ENCODE results near the gene CENPP. TPM values are rescaled to one million over a fixed set of nuclear protein-coding genes. Genes with fewer than 3 reads are reported as not detected.
A peak's percentile ranks its signal among the peaks of the same experiment; 100 is the strongest.

CENPP gene
- total RNA-seq, 1 experiment from 2014 or later = 5.8 TPM

DNA sequence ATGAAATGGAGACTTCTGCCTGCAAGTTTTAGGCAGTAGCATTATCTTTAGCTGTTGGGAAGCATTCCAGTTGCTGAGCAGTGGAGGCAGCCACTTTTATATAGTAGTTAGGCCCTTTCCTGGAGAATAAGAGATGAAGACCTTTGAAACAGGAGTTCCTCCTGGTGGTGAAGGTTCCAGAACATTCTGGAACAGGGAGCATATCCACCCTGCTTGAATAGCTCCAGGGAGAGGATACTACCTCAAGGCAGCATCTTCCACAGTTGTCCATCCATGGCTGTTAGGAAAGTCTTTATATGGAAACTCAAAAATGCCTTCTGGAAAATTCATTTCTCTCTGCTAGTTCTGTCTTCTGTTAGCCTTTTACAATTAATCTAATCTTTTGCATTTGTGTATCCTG is 153.6 kb downstream of the CENPP start:
- no peak for DNase-seq (ENCODE audit: low spot score)

DNA sequence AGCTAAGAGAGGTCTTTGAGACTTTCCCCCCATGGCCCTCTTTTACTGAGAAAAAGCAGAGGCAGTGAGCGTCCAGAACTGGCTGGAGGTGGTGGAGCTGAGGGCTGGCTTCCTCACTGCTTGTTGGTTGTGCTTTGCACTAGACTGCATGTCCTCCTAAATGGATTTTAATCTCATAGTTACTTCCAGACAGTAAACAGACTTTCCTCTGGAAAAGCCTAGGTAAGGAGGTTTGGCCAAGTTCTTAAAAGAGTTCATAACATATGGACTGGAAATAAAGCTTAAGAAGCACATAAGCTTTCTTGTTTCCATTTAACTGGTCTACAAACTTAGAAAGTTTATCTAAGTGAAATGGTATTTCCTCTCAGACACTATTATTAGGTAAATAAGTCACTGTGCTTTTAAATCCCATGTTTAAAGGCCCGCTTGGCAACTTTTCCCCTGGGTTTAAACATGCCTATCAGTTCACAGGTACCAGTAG is 154.6 kb downstream of the CENPP start:
- DNase-seq (ENCODE audit: low spot score) = no peak

GRCh38 chr9:92480986-92481633 is 155.4 kb downstream of the CENPP start:
- no peak for DNase-seq (ENCODE audit: low spot score)

GRCh38 chr9:92482329-92482728 is 156.6 kb downstream of the CENPP start, which contains the start of gene ASPN:
TSS of gene ASPN (minus strand) at chr9:92482506.
- DNase-seq (ENCODE audit: low spot score) = no peak

DNA sequence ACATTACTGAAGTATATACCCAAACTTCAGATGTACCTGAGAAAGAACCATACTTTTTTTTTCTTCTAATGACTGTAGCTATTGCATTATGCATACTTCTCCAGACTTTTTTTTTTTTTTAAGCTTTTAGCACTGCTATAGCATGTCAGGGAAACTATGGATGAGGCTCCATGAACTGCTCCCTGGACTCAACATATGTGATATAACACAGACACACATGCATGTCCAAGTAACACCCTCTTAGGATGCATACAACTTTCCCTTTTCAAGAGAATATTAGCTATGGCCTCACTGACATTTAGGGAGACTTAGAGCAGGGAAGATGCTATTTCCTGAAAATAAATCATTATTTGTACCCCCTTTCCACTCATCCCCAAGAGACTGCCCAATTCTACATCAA is 157.1 kb downstream of the CENPP start:
- no peak for DNase-seq (ENCODE audit: low spot score)

GRCh38 chr9:92483627-92484545 is 158.1 kb downstream of the CENPP start:
- no peak for DNase-seq (ENCODE audit: low spot score)

DNA sequence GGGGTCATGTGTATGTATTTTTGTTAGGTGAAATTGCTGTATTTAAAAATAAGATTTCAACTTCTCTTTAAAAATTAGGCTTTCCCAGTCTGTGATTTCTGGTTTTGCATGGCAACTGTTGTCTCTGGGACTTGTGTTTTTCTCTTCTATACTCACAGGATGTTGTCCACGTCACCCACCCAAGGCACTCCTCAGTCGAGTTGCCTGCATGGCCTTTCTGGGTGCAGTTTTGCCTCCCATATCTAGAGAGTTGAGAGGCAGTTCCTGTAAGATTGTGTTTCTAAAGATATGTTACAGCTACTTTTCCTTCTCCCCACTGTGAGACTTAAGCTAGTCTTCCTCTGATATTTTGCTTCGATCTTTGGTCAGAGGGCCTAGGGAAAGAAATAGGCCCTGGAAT is 158.8 kb downstream of the CENPP start:
- DNase-seq (ENCODE audit: low spot score) = no peak

DNA sequence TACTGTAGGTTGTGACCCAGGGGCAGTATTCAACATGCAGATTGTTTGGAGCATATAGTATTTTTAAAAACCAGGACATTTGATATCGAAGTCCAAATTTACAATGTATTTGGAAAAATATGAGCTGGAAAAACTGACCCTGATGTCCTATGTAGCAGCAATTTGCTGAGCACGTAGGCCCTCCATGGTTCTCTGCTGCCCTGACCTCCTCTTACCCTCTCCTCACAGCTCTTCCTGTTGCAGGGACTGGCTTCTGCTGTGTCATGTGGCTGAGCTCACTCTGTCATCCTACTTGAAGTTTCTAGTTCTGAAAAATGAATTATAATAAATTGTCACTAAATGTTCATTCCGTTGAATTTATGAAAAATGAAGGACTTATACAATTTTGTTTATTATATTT is 160.6 kb downstream of the CENPP start:
- no peak for DNase-seq (ENCODE audit: low spot score)

GRCh38 chr9:92488681-92489550 is 163.2 kb downstream of the CENPP start:
- DNase-seq (ENCODE audit: low spot score) = no peak

DNA sequence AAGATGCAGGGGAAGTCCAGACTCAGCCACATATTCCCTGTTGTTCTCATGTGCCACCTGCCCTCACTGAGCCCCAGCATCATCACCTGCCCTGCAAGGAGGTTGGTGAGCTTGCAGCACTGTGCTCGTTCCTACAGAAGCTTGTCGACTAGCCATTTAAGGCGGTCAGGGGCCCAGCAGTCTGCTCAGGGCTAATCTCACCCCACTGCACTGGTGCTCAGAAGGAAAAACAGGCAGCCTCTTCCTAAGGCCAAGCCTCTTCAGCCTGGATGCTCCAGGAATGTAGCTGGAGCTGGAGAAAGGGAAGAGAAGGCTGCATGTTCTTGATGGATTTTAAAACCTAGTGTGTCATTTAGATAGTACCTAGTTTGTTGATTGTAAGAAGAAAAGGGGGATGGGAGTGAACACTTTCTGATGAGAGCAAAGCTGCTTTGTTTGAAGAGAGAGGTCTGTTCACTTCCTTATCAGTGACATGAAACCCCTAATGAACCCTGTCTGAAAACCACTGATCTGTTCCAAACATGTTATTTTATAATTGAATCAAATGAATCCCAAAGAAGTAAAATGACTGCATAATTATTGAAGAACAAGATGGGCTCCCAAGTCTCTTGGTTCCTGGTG is 167.1 kb downstream of the CENPP start:
- no peak for DNase-seq (ENCODE audit: low spot score)

GRCh38 chr9:92493749-92494387 is 168.1 kb downstream of the CENPP start:
- no peak for DNase-seq (ENCODE audit: low spot score)

GRCh38 chr9:92494856-92495255 is 169.1 kb downstream of the CENPP start:
- no peak for DNase-seq (ENCODE audit: low spot score)

GRCh38 chr9:92496396-92497176 is 170.8 kb downstream of the CENPP start:
- DNase-seq (ENCODE audit: low spot score) = no peak

DNA sequence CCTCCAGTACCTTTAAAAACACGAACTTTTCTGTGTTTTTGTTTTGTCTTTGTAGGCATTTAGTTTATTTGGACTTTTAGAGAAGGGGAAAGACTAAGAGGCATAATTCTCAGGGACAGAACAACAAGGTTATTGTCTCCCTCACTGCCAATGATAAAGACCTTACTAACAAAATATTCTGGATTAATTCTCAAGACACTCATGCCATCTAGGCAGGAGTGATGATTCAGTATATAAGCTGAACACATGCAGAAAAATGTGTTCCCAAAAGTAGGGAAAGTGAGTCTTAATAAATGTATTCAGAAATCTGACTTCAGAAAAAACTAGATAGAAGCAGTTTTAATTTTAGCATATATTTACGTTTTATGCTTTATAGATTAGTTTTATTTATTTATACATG is 173.9 kb downstream of the CENPP start:
- no peak for DNase-seq (ENCODE audit: low spot score)

GRCh38 chr9:92500725-92501124 is 175.0 kb downstream of the CENPP start:
- DNase-seq (ENCODE audit: low spot score) = no peak

DNA sequence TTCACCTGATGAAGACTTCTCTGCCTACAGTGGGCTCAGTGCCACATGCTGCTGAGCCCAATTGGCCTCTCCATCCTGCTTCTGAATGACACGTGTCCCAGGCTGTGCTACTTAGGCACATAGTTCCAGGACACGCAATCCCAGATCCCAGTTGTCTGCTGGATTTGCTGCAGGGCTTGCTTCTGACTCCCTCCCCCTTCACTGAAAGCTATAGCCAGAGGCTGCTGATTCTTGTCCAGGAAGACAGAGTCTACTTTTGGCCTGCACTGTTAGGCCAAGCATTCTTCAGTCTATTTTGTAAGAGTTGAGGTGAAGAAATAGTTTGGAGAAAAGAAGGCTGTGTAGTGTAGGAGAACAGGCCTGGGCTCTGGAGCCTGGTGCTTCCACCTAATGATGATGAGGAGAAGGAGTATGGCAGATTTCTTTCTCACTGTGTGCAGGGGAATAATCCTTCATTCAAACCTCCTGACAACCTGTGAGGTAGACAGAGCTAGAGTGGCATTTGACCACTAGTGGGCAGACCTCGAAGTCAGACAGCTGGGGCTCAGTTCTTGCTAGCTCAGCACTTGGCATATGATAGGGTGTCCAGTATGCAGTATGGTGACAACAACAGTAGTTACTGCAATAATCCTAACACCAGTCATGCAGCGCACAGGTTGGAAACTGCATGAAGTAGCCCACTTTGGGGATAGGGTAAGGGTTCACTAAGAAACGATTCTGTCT is 176.1 kb downstream of the CENPP start:
- DNase-seq (ENCODE audit: low spot score) = peak; percentile 74

DNA sequence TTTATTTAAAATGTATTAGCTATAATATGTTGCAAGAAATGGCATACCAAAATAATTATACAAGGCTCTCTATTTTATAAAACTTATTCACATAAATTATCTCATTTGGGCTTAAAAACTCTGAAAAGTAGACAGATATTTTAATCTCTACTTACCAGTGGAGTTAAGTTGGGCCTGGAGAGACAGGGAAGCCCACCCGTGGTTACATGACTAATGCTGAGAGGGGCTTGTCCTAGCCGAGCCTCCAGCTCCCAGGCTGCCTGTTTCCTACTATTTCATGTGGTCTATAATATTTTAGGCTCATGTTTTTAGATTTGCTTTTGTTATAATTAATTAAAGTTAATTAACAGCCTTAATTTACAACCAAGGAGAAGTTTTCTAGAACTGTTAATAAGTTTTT is 177.4 kb downstream of the CENPP start:
- DNase-seq (ENCODE audit: low spot score) = no peak

GRCh38 chr9:92504881-92505280 is 179.1 kb downstream of the CENPP start:
- DNase-seq (ENCODE audit: low spot score) = no peak

GRCh38 chr9:92506184-92506857 is 180.6 kb downstream of the CENPP start:
- DNase-seq (ENCODE audit: low spot score) = no peak
